ENCODE measurements around the gene SORBS2.

DNA sequence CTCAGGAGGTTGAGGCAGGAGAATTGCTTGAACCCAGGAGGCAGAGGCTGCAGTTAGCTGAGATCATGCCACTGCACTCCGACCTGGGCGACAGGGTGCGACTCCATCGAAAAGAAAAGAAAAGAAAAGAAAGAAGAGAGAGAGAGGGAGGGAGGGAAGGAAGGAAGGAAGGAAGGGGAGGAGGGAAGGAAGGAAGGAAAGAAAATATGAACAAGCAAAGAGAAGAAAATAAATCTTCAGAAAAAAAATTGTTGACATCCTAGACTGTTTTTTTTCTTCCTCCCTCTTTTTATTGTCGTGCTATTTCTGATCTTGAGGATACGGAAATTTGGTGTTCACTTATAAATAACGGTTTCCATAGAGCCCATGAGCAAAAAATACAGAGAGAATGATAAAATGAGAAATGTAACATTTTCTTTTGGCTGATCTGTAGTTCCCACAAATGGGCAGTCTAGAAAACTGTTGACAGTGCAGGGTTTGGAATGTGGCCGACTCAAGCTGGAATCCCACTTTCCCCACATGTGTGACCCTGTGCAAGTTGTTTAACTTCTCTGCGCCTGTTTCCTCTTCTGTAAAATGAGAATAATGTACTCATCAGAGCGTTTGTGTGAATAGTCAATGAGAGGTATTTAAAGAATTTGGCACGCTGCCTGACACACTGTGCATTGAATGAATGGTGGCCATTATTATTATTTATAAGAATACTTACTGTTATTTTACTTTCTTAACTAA is 19.4 kb downstream of the SORBS2 start:
- TF ChIP-seq EP300 (IDR thresholded peaks at IDR 0.05; ENCODE audit: low read depth) = no peak
- TF ChIP-seq, protein P1, sequence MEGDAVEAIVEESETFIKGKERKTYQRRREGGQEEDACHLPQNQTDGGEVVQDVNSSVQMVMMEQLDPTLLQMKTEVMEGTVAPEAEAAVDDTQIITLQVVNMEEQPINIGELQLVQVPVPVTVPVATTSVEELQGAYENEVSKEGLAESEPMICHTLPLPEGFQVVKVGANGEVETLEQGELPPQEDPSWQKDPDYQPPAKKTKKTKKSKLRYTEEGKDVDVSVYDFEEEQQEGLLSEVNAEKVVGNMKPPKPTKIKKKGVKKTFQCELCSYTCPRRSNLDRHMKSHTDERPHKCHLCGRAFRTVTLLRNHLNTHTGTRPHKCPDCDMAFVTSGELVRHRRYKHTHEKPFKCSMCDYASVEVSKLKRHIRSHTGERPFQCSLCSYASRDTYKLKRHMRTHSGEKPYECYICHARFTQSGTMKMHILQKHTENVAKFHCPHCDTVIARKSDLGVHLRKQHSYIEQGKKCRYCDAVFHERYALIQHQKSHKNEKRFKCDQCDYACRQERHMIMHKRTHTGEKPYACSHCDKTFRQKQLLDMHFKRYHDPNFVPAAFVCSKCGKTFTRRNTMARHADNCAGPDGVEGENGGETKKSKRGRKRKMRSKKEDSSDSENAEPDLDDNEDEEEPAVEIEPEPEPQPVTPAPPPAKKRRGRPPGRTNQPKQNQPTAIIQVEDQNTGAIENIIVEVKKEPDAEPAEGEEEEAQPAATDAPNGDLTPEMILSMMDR (IDR thresholded peaks at IDR 0.05) = no peak
- no peak for TF ChIP-seq POLR2AphosphoS5 (IDR thresholded peaks at IDR 0.05)
- TF ChIP-seq POLR2A (IDR thresholded peaks at IDR 0.05) = no peak

Data from transverse colon (tissue), 4 donors.